LNCaP clone FGC (cell line): ENCODE results near the gene UBE2N.
"Not testable (repeated sequence)": the region's sequence is repeated elsewhere in the genome, so short reads cannot be mapped to it uniquely, and the experiment has no call there.

ENCODE experiments used
- DNase-seq: peaks from one replicate; pipeline ENCODE4 v3.0.0-alpha.2; 2011; ENCODE audit warnings: low read depth
- H3K4me3 ChIP-seq: 2 replicates; pipeline ENCODE4 v1.5.1; 2011; ENCODE audit warnings: mild to moderate bottlenecking, low read depth, low read length, control low read depth
- TF ChIP-seq, protein P1 (sequence below): IDR thresholded peaks from 2 replicates; pipeline ENCODE4 v1.5.1; 2012; ENCODE audit warnings: mild to moderate bottlenecking; ENCODE audit not compliant: control insufficient read depth, insufficient read depth; ENCODE audit errors: extremely low read depth

Gene UBE2N

GRCh38 chr12:93438266-93439050 is 3.3 kb downstream of the UBE2N start:
- no peak for DNase-seq
- no peak overlapping the region for H3K4me3 ChIP-seq
- TF ChIP-seq, protein P1, sequence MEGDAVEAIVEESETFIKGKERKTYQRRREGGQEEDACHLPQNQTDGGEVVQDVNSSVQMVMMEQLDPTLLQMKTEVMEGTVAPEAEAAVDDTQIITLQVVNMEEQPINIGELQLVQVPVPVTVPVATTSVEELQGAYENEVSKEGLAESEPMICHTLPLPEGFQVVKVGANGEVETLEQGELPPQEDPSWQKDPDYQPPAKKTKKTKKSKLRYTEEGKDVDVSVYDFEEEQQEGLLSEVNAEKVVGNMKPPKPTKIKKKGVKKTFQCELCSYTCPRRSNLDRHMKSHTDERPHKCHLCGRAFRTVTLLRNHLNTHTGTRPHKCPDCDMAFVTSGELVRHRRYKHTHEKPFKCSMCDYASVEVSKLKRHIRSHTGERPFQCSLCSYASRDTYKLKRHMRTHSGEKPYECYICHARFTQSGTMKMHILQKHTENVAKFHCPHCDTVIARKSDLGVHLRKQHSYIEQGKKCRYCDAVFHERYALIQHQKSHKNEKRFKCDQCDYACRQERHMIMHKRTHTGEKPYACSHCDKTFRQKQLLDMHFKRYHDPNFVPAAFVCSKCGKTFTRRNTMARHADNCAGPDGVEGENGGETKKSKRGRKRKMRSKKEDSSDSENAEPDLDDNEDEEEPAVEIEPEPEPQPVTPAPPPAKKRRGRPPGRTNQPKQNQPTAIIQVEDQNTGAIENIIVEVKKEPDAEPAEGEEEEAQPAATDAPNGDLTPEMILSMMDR, result no peak

GRCh38 chr12:93434256-93434865 is 7.4 kb downstream of the UBE2N start:
- TF ChIP-seq, protein P1, result no peak
- no peak overlapping the region for H3K4me3 ChIP-seq
- DNase-seq, result no peak

DNA sequence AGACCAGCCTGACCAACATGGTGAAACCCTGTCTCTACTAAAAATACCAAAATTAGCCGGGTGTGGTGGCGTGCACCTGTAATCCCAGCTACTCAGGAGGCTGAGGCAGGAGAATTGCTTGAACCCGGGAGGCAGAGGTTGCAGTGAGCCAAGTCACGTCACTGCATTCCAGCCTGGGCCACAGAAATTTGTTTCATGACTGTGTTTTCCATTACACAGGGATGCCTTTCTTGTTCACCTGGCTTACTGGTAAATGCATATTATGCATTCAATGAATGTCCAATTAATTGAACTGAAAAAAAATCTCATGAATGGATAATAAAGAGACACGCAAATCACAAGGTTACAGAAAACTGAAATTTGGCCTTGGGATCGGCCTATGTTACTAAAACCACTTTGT is 9.7 kb downstream of the UBE2N start:
- DNase-seq, H3K4me3 ChIP-seq: not testable (repeated sequence)

DNA sequence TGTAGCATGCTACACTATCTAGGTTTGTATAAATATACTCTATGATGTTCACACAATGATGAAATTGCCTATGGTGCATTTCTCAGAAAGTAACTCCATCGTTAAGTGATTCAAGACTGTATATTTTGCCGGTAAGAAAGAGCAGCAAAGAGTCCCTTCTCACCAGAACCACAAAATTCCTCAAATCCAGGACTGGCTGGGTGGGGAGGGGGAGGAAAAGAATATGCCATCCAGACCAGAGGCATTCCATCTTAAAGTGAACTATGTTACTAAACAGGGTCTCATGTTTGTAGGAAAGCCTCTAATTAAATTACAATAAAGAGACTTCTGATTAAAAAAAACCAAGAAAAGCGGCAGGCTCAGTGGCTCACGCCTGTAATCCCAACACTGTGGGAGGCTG is 11.5 kb downstream of the UBE2N start:
- H3K4me3 ChIP-seq, result no peak overlapping the region
- TF ChIP-seq, protein P1, result no peak
- no peak for DNase-seq

DNA sequence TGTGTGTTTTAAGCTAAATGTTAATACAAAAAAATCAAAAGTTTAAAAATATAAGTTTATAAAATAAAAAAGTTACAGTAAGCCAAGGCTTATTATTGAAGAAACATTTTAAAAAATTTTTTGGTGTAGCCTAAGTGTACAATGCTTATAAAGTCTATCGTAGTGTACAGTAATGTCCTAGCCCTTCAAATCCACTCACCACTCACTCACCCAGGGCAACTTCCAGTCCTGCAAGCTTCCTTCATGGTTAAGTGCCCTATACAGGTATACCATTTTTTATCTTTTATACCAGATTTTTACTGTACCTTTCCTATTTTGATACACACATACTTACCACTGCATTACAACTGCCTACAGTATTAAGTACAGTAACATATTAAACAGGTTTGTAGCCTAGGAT is 11.9 kb downstream of the UBE2N start:
- TF ChIP-seq, protein P1, result no peak
- H3K4me3 ChIP-seq, result no peak overlapping the region
- no peak for DNase-seq

GRCh38 chr12:93429448-93429847 is 12.3 kb downstream of the UBE2N start:
- H3K4me3 ChIP-seq, result no peak overlapping the region
- no peak for DNase-seq
- TF ChIP-seq, protein P1, result no peak

DNA sequence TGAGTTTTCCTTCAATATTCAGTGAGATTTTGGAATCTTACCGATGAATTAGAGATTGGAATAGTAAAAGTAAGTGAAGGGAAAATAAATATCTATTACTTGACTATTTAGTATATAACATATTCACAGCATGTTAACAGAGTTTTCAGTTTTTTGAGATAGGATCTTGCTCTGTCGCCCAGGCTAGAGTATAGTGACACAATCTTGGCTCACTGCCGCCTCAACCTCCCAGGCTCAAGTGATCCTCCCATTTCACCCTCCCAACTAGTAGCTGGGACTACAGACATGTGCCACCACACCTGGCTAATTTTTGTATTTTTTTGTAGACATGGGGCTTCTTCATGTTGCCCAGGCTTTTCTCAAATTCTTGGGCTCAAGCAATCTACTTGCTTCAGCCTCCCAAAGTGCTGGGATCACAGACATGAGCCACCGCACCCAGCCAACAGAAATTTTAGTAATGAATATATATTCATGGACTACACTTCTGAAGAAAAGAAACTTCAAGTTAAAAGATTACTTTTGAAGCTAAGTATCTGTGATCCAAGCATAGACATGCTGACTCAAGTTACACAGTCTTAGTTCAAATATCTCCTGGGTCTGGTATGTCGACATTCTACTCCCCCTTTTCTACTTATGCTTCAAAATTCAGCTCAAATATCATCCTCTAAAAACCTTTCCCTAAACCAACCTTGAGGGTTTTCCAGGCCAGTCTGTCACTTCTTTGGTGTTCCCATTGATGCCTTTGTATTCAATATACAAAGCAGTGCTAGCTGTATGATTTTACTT is 13.8 kb downstream of the UBE2N start:
- H3K4me3 ChIP-seq, result no peak overlapping the region
- no peak for DNase-seq
- TF ChIP-seq, protein P1, result no peak
